ENCODE measurements around the gene TTC12.

Gene TTC12

DNA sequence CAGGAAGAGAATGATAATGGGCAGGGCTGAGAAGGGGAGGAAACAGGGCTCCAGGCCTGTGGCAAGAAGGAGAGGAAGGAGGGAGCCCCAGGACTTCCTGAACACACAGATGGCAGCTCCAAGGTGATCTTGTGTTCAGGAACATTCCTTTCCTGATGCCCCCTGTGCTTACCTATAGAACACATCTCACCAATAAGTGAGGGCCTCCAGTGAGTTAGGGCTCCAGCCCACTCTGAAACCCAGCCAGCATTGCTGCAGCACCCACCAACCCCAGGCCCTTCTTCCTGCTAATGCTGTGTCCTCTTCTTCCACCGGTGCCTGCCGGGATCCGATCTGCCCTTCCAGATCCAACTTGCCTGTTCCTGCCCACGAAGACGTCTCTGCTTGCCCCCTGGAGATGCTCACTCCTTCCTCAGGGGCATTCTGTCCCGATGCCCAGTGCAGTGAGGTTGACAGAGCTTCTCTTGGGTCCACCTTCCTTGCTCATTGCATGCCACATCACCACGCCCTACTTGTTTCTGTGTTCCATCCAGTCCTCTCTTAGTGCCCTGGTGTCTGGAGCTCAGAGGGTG is 90.6 kb downstream of the TTC12 start:
- DNase-seq (ENCODE audit: low spot score), result no peak

DNA sequence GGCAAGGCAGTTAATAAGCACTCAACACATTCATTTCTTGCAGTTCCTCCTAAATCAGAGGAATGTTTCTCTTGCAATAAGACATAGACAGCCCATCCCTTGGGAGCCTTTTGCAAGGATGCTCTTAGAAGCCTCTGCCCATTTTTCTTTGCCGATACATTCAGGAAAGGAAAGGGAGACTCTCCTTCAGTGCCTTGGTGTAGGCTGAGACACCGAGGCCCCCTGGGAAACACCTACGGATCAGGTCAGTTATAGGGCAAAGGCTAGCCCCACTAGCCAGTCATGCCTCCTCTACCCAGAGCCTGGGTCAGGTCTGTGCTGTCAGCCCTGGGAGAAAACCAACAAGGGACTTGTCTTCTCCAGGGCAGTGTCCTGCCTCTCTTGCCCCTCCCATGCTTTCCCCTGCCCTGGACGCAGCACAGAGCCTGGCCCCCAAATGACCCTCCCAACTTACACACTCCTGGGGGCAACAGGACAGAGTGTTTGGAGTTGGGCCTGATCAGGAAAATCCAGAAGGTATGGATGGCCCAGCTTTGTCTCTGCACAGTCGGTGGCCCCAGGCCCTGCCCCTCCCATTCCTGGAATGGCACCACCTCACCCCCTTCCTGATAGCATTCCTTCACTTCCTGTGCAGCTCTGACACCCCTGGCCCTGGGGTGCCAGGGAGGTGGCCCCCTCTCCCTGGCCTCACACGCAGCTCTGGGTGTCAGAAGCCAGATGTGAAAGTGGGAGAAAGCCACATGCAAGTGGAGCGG is 91.5 kb downstream of the TTC12 start:
- DNase-seq (ENCODE audit: low spot score), result no peak

DNA sequence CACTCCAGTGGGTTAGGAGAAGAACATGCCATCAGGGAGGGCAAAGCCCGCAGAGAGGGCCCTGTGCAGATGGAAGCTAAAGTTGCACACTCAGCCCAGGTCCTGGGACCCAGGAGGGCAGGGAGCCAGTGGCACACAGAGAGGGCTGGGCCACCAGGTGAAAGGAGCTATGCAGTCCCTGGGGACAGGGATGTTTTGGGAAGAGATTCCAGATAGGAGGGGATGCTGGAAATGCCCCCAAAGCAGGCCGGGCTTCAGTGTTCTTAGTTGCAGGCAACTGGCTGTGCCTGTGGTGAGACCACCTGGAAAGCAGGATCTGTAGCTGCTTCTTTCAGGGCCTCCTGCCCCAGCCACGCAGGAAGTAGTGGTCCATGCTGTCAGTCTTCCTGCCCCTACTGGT is 92.8 kb downstream of the TTC12 start:
- no peak for DNase-seq (ENCODE audit: low spot score)

DNA sequence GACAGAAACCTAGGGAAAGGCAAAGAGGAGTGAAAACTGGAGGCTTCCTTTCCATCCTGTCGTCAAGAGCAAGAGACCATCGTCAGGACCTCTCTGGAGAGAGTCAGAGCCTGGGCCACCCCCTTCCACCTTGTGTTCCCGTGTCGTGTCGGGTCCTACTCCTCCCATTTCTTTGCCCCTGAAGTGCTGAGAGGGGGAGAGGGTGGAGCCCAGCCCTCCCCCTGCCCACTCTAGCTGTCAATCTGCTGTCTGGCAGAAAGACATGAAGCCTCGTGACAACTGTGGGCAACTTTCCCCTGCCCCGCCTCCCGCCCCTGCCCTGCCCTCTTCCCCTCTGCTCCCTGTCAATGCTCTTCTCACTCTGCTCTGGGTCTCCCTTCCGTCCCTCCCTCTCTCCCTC is 93.8 kb downstream of the TTC12 start:
- DNase-seq (ENCODE audit: low spot score), result no peak

GRCh38 chr11:113408887-113409286 is 94.5 kb downstream of the TTC12 start:
- no peak for DNase-seq (ENCODE audit: low spot score)

DNA sequence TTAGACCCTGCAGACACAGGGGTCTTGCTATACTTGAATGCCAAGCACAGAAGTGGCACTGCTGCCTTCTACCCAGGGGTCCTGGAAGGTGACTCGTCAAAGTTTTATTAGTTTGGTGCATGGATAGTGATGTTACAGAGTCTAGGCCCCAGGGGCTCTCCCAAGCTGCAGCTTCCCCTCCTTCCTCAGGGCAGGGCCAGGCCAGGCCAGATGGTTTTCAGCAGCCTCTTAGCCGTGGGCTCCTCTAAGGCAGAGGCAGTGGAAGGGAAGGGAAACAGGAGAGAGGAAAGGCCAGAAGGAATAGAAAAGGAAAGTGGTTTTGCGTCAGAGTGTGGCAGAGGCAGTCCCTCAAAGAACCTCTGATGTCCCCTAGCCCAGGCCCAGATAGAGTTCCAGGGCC is 95.1 kb downstream of the TTC12 start:
- no peak for DNase-seq (ENCODE audit: low spot score)

DNA sequence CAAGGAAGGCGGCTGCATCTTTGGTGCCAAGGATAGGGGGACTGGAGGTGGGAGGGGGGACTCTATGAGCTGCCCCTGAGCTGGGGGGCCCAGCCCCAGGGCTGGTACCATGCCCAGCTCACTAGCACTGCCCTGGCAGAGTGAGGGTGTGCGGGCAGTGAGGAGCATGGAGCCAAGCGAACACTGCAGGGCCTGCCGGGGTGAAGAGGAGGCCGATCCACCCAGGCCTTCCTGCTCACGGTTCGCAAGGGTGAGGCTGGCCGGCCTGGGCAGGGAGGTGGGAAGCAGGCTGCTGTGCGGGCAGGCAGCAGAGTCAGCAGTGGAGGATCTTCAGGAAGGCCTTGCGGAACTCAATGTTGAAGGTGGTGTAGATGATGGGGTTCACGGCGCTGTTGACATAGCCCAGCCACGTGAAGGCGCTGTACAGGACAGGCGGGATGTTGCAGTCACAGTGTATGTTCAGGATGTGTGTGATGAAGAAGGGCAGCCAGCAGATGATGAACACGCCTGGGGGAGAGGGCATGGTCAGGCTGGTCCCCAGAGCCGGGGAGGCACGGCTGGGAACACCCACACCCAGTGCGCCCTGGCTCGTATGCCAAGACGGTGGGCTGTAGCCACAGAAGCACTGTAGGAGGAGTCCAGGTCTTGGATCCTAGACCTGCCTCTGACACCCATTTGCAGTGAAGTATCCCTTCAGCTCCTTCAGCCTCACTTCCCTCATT is 96.2 kb downstream of the TTC12 start:
- DNase-seq (ENCODE audit: low spot score), result no peak

- DNase-seq (ENCODE audit: low spot score), result no peak
These were observed 97.2 kb downstream of the TTC12 start for GRCh38 chr11:113411536-113411935.

DNA sequence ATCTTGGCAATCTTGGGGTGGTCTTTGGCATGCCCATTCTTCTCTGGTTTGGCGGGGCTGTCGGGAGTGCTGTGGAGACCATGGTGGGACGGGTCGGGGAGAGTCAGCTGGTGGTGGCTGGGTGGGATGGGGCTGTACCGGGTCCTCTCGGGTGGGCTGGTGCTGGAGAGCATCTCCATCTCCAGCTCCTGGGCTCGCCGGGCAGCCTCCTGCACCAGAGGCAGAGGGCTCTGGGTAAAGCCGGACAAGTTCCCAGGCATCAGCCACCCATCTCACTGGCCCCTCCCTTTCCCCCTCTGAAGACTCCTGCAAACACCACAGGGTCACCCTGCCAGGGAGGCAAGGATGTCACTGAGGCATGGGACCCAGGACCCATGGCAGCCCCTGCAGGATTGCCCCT is 98.3 kb downstream of the TTC12 start:
- DNase-seq (ENCODE audit: low spot score), result no peak

DNA sequence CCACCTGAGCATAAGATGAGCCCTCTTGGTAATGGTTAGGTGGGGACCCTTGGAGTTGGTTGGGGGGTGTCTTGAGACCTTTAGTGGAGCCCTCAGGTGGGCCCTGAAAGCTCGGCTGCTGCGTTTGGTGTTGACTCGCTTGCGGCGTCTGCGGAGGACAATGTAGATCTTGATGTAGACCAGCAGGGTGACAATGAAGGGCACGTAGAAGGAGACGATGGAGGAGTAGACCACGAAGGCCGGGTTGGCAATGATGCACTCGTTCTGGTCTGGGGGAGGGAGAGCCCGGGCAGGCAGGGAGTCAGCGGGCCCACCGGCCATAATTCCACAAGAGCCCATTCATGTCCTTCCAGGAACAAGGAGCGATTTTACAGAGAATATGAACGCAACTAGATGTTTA is 101.0 kb downstream of the TTC12 start:
- DNase-seq (ENCODE audit: low spot score), result no peak
